NT2/D1 (cell line): ENCODE data around the gene CRACDL.

ENCODE experiments used
- SUZ12 ChIP-seq: IDR thresholded peaks from 2 replicates; pipeline ENCODE4 v1.6.1; 2011; ENCODE audit not compliant: insufficient read length, insufficient read depth; ENCODE audit errors: extremely low read depth
- YY1 ChIP-seq: IDR thresholded peaks from 2 replicates; pipeline ENCODE4 v1.6.1; 2011; ENCODE audit not compliant: insufficient read length, insufficient read depth
- ZNF274 ChIP-seq: IDR thresholded peaks from 2 replicates; pipeline ENCODE4 v1.6.1; 2011; ENCODE audit warnings: mild to moderate bottlenecking, low read depth, low read length

DNA sequence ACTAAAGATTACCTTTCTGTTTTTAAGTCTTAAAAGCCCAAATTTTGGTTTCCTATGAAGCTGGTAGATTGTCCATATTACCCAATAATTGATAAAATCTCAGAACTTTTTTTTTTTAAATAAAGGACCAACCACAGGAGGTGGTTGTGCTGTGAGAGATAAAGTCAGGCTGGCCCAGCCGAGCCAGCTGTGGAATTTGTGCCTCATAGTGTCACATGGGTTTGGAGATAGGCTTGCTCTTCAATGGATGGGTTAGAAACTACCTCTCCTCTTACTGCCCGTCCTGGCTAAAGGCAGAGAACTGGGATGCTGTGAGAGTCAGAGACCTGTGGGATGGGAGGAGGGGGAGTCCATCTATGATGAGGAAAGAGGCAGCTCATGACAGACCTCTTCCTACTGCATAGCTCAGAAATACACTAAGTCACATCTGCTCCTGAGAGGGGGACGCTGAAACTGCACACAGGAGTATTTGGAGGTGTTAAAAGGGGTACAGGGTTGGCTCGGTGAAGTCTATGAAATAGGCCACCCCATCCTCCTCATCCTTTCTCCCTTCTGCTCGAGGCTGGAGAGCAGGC lies 105.4 kb downstream of the CRACDL start:
- TF ChIP-seq YY1 (no peak), ZNF274 (no peak), SUZ12 (no peak)
